GM21529 (cell line): ENCODE results near the gene HIC2.
"Not testable (repeated sequence)": the region's sequence is repeated elsewhere in the genome, so short reads cannot be mapped to it uniquely, and the experiment has no call there.

Source experiments
- ATAC-seq: cut with Tn5 transposase; IDR thresholded peaks from one replicate; pipeline ENCODE4 v1.9.1; 2021; ENCODE audit not compliant: unreplicated experiment

The HIC2 gene

GRCh38 chr22:21434378-21435233 lies 17.4 kb downstream of the HIC2 start:
- ATAC-seq: not testable (repeated sequence)

GRCh38 chr22:21435998-21436810 lies 19.0 kb downstream of the HIC2 start:
- ATAC-seq: not testable (repeated sequence)

- ATAC-seq: not testable (repeated sequence)
These were observed 20.8 kb downstream of the HIC2 start for GRCh38 chr22:21438013-21438412.

- ATAC-seq: not testable (repeated sequence)
These were observed 23.0 kb downstream of the HIC2 start for GRCh38 chr22:21440018-21440636.

GRCh38 chr22:21440676-21441075 lies 23.5 kb downstream of the HIC2 start:
- not testable (repeated sequence) for ATAC-seq

GRCh38 chr22:21441170-21441569 lies 24.0 kb downstream of the HIC2 start:
- not testable (repeated sequence) for ATAC-seq

- not testable (repeated sequence) for ATAC-seq
These were observed 25.0 kb downstream of the HIC2 start for GRCh38 chr22:21442123-21442522.

- ATAC-seq: not testable (repeated sequence)
These were observed 25.5 kb downstream of the HIC2 start for GRCh38 chr22:21442646-21443045.

GRCh38 chr22:21443057-21443734 lies 26.0 kb downstream of the HIC2 start:
- no peak for ATAC-seq

GRCh38 chr22:21443735-21444421 lies 26.7 kb downstream of the HIC2 start:
- no peak for ATAC-seq

GRCh38 chr22:21444701-21445436 lies 27.7 kb downstream of the HIC2 start:
- ATAC-seq: no peak

GRCh38 chr22:21445437-21446127 lies 28.4 kb downstream of the HIC2 start:
- ATAC-seq: no peak

GRCh38 chr22:21446128-21446826 lies 29.1 kb downstream of the HIC2 start:
- no peak for ATAC-seq

GRCh38 chr22:21446827-21447690 lies 29.9 kb downstream of the HIC2 start:
- ATAC-seq: no peak

GRCh38 chr22:21447694-21448402 lies 30.7 kb downstream of the HIC2 start:
- no peak for ATAC-seq

GRCh38 chr22:21448627-21449416 lies 31.7 kb downstream of the HIC2 start:
- no peak for ATAC-seq
